Astrocyte of the hippocampus (primary cell): Measurements from ENCODE around the gene RASL11B.

Experiments used
- DNase-seq: peaks from one replicate; pipeline ENCODE4 v3.0.0; 2011; ENCODE audit warnings: low read depth, low spot score

Gene RASL11B

GRCh38 chr4:52914051-52914605 is 52.0 kb downstream of the RASL11B start:
- DNase-seq = peak; percentile 73

GRCh38 chr4:52915191-52915590 is 53.1 kb downstream of the RASL11B start:
- no peak for DNase-seq

- no peak for DNase-seq
Observed at GRCh38 chr4:52915730-52916300, 53.7 kb downstream of the RASL11B start.
